C4-2B (cell line): ENCODE measurements around the gene MAP3K14.

Experiments used
- H3K27ac ChIP-seq: fragments of 450-650 bp; 2 replicates; pipeline ENCODE4 v1.5.1; 2017
- ZFX ChIP-seq: fragments of 450-650 bp; IDR thresholded peaks from 2 replicates; pipeline ENCODE4 v1.6.1; 2017
- TF ChIP-seq, protein P1 (sequence below): fragments of 450-650 bp; conservative IDR thresholded peaks from 2 replicates; pipeline ENCODE4 v1.5.1; 2017; ENCODE audit warnings: mild to moderate bottlenecking

MAP3K14 gene

DNA sequence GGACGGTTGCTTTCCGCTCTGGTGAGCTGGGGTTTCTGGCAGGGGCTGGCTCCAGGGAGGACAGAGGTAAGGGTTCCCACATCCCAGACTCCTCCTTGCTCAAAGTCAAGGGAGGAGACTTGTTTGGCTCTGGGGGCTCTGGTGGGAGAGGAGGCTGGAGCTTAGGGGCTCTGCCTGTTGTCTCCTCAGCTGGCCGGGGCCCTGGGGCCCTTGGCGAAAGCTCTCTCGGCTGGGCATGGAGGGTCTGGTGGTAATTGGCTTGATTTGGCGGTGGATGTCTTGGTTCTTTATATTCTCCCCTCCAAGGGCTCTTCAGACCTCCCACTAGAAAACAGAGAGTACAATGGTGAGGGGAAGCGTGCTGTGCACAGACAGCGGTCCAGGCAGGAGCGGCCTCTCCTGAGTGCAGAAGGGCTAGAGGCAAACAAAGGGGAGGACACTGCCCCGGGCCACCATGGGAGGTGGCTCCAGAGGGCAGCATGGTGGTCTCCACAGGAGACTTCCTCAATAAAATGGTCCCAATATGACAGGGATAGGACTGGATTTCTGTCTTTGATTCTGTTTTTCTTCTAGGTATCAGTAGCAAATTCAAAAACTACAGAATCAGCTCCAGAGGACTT, 49.3 kb downstream of the MAP3K14 start:
- no peak overlapping the region for H3K27ac ChIP-seq
- TF ChIP-seq ZFX: no peak
- TF ChIP-seq, protein P1, sequence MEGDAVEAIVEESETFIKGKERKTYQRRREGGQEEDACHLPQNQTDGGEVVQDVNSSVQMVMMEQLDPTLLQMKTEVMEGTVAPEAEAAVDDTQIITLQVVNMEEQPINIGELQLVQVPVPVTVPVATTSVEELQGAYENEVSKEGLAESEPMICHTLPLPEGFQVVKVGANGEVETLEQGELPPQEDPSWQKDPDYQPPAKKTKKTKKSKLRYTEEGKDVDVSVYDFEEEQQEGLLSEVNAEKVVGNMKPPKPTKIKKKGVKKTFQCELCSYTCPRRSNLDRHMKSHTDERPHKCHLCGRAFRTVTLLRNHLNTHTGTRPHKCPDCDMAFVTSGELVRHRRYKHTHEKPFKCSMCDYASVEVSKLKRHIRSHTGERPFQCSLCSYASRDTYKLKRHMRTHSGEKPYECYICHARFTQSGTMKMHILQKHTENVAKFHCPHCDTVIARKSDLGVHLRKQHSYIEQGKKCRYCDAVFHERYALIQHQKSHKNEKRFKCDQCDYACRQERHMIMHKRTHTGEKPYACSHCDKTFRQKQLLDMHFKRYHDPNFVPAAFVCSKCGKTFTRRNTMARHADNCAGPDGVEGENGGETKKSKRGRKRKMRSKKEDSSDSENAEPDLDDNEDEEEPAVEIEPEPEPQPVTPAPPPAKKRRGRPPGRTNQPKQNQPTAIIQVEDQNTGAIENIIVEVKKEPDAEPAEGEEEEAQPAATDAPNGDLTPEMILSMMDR: no peak

DNA sequence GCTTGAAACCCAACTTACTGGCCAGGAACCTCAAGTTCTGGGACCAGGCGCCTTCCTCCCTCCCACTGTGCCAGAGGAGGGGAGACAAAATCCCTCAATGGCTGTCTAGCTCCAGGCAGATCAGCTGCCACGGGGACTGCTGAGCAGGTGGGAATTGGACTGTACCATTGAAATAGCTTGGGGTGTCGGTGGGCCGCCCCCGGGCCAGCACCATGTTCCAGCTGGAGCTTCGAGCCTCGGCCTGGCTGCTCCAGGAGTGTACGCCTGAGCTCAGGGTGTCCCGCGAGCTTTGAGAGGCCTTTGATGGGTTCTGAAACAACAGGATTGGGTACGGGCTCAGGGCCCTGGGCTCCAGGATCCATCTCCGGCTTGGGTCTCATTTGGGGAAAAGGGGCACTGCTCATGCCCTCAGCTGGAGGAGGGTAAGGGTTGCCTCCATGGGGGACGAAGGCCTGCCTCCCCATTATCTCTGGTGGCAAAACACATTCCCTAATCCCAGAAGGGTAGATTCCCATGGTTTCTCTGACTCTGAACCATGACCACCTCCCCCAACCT, 50.4 kb downstream of the MAP3K14 start:
- H3K27ac ChIP-seq: no peak overlapping the region
- TF ChIP-seq ZFX: no peak
- TF ChIP-seq, protein P1: no peak

DNA sequence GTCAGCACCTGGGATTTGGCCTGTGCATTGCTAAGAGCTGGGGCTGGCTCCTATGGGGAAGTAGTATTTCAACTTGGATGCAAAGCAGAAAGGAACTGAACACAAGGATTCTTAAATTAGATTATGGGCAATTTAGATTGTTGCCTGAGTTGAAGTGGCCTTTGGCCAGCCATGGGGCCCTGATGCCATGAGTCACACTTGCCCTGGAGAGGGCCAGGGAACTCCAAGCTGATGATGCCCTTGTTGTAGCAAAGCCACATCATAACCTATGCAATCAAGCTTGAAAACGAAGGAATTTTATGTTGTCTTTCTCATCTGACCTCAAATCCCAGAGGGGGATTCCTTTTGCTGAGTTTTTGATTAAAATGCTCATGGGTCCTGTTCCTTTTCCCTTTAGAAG, 51.0 kb downstream of the MAP3K14 start:
- H3K27ac ChIP-seq: no peak overlapping the region

DNA sequence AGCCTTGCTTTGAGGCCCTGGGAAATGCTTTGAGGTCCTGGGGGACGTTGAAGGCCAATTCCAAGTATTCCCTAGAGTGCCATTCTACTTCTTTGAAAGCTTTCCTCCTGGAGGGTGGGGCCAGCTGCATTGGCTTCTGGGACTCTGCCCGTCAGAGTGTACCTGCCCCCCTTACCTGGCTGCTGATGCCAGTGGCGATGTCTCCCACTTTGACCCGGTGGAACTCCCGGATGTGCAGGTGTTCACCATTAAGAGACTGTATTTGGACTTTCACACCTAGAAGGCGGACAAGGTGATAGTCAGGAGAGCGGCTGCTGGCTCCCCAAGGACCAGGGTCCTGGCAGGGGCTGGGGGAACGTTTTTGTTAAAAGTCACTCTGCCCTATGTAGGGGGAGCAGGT, 51.8 kb downstream of the MAP3K14 start:
- TF ChIP-seq, protein P1: no peak
- no peak for TF ChIP-seq ZFX
- H3K27ac ChIP-seq: no peak overlapping the region

More for the DNA sequence above, 51.0 kb downstream of the MAP3K14 start:
- TF ChIP-seq ZFX: no peak
- TF ChIP-seq, protein P1: no peak

DNA sequence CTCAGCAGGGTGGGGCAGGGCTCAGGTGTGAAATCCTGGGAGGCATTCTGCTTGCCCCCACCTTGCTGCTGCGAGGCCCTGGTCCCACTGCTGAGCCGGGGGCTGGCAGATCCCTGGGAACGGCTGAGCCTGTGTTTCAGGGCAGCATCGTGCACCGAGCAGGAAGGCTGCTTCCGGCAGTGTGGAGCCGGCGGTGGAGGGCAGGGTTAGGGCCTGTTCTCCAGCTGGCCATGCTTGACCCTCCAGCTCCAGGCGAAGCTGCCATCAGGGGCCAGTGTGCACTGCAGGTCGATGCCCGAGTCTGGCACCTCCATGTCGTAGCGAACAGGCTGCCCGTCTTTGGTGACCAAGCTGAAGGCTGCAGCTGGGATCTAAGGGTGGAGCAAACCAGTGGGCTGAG, 52.4 kb downstream of the MAP3K14 start:
- TF ChIP-seq, protein P1: no peak
- TF ChIP-seq ZFX: no peak
- H3K27ac ChIP-seq: no peak overlapping the region

DNA sequence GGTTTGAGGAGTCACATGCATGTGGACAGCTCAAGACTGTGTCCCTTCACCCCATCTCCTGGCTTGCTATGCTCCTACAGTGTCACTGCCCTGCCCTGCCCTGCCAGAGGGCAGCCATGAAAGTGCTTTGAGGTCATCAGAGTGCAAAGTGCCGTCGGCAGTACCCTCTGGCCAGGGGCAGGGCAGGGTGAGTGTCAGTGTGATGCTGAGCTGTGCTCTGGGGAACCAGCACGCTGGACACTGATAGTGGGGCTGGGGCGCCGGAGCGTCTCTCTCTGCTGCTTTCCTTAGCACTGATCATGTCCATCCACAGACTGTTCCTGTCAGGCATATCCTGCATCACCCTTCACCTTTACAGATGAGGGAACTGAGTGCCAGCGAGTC, 53.4 kb downstream of the MAP3K14 start:
- TF ChIP-seq, protein P1: no peak
- H3K27ac ChIP-seq: no peak overlapping the region

DNA sequence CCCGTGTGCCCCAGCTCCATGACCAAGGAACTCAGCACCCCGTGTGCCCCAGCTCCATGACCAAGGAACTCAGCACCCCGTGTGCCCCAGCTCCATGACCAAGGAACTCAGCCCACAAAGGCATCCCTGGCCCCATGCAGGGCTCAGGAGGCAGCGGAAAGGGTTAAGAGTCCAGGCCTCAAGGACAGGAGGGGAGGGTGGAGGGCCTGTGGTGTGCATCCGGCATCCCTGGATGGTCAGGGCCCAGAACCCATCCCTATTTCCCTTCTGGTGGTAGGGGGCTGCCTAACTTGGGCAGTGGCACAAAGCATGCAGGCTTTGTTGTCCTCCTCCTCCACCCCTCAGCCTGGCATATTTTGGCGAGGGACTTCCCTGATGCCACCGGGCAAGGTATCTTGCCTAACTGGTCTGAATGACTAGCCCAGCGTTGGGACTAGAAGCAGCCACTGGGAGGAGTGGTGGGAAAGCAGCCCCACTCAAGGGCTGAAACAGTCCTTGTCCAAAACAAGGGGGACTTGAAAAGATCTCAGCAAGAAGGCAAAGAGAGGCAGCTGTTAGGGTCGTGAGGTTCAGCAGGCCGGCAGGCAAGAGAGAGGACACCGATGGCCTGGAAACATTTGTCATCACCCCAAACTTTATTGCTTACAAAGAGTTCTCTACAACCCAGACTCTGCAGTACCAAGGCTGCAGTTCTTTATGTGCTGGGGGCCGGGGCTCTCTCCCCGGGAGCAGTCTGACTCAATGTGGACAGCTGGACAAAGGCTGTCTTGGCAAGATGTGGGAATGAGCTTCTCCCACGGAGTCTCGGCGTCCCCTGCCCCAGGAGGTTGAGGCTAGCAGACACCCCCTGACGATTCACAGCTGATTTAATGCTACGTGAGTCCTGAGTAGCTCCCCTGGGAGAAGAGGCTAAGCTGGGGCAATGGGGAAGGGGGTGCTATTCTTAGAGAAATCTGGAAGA, 54.0 kb downstream of the MAP3K14 start:
- H3K27ac ChIP-seq: no peak overlapping the region
- TF ChIP-seq, protein P1: no peak
- TF ChIP-seq ZFX: no peak
